ENCODE data around the gene LAS1L. TPM values are rescaled to one million over a fixed set of nuclear protein-coding genes. Genes with fewer than 3 reads are reported as not detected.

Gene LAS1L
- polyA plus RNA-seq, 2 of the 4 experiments (the other 2 are of a cell fraction), result 67.7 to 72.0 TPM

GRCh38 chrX:65517923-65518322, 16.7 kb downstream of the LAS1L start:
- no peaks in the 10 kb centered on the region for H3K9me3 ChIP-seq
- DNase-seq (ENCODE audit: low read depth in 1 of 2, low spot score in 1 of 2) (no peak), ATAC-seq (no peak), FAIRE-seq (no peak)
- H3K27ac ChIP-seq, result no peak overlapping the region
- CTCF ChIA-PET, result interaction anchor here (1.2 kb wide), 1 partner anchor 12 kb away, joined by 5 read pairs; no protein-coding TSS in a partner anchor
- POLR2A ChIA-PET, result no interaction called here
- H3K4me3 ChIP-seq, result no peak overlapping the region
- WGBS (ENCODE audit: missing lambda C conversion rate), result 93% methylated on average over 3 of the region's 3 CpGs
- H3K4me2 ChIP-seq, result no peak overlapping the region
- TF ChIP-seq SMC3 (IDR thresholded peaks at IDR 0.05), result no peak
- TF ChIP-seq ZC3H11A (IDR thresholded peaks at IDR 0.05), result no peak
- no peak for TF ChIP-seq ESRRA (IDR thresholded peaks at IDR 0.05; ENCODE audit: borderline replicate concordance, low read length)
- TF ChIP-seq RFX5 (IDR thresholded peaks at IDR 0.05), result no peak
- H3K4me1 ChIP-seq, result no peaks in the 10 kb centered on the region

- 97% methylated on average over 3 of the region's 3 CpGs for WGBS (ENCODE audit: missing lambda C conversion rate)
- TF ChIP-seq HOXA7 (CRISPR knock-in tag; IDR thresholded peaks at IDR 0.05) (no peak), NR3C1 (IDR thresholded peaks at IDR 0.05) (no peak), RFX5 (IDR thresholded peaks at IDR 0.05) (no peak), RAD21 (conservative IDR thresholded peaks at IDR 0.05 in 1 of 2, IDR thresholded peaks at IDR 0.05 in 1 of 2) (no peak), HMGXB4 (CRISPR knock-in tag; IDR thresholded peaks at IDR 0.05; ENCODE audit: borderline replicate concordance) (no peak), RCOR1 (IDR thresholded peaks at IDR 0.05; ENCODE audit: low read depth, low read length) (no peak), RARB (CRISPR knock-in tag; IDR thresholded peaks at IDR 0.05) (no peak), TP53 (CRISPR knock-in tag; IDR thresholded peaks at IDR 0.05) (no peak), HEYL (CRISPR knock-in tag; IDR thresholded peaks at IDR 0.05) (no peak), SMC3 (IDR thresholded peaks at IDR 0.05) (no peak), ZC3H11A (IDR thresholded peaks at IDR 0.05) (no peak), MAX (IDR thresholded peaks at IDR 0.05) (no peak)
- no peaks in the 10 kb centered on the region for H3K4me1 ChIP-seq
- H3K27ac ChIP-seq, result no peak overlapping the region
- no peaks in the 10 kb centered on the region for H3K9me3 ChIP-seq
- no peak overlapping the region for H3K4me2 ChIP-seq
- POLR2A ChIA-PET, result no interaction called here
- ATAC-seq, result no peak
- DNase-seq (ENCODE audit: low read depth in 1 of 2, low spot score in 1 of 2), result no peak
- CTCF ChIA-PET, result no interaction called here
- H3K4me3 ChIP-seq, result no peak overlapping the region
- no peak for FAIRE-seq
Observed at GRCh38 chrX:65516756-65517155, 17.8 kb downstream of the LAS1L start.

GRCh38 chrX:65513610-65514009, 21.0 kb downstream of the LAS1L start:
- 40% methylated on average over 1 of the region's 1 CpG for WGBS (ENCODE audit: missing lambda C conversion rate)
- ChIA-PET POLR2A (no interaction called here), CTCF (interaction anchor here (1.8 kb wide), 2 partner anchors 12 to 15 kb away, joined by 5 to 10 read pairs; no protein-coding TSS in a partner anchor)

More at GRCh38 chrX:65513610-65514009, 21.0 kb downstream of the LAS1L start:
- TF ChIP-seq REST (IDR thresholded peaks at IDR 0.05), result no peak
- no peak for TF ChIP-seq HOXA7 (CRISPR knock-in tag; IDR thresholded peaks at IDR 0.05)
- Histone ChIP-seq H3K4me2 (no peak overlapping the region), H3K9me3 (no peaks in the 10 kb centered on the region), H3K27ac (no peak overlapping the region), H3K4me3 (no peak overlapping the region), H3K4me1 (no peaks in the 10 kb centered on the region)
- no peak for ATAC-seq
- no peak for FAIRE-seq
- DNase-seq (ENCODE audit: low read depth in 1 of 2, low spot score in 1 of 2), result no peak

Measured in A549 (cell line).